GM21737 (cell line): ENCODE data around the gene ZNF646.
"Not testable (repeated sequence)": the region's sequence is repeated elsewhere in the genome, so short reads cannot be mapped to it uniquely, and the experiment has no call there.

Source experiments
- ATAC-seq: cut with Tn5 transposase; IDR thresholded peaks from one replicate; pipeline ENCODE4 v1.9.1; 2021; ENCODE audit warnings: mild to moderate bottlenecking, moderate library complexity; ENCODE audit not compliant: unreplicated experiment

Gene ZNF646

GRCh38 chr16:31084584-31085302, 10.5 kb downstream of the ZNF646 start:
- no peak for ATAC-seq

- ATAC-seq = no peak
Observed at GRCh38 chr16:31085411-31085810, 11.2 kb downstream of the ZNF646 start.

GRCh38 chr16:31085873-31086628, 11.8 kb downstream of the ZNF646 start:
- ATAC-seq = no peak

- ATAC-seq = no peak
Observed at GRCh38 chr16:31086629-31086906, 12.3 kb downstream of the ZNF646 start.

GRCh38 chr16:31087481-31087880, 13.3 kb downstream of the ZNF646 start:
- ATAC-seq = no peak

- no peak for ATAC-seq
Observed at GRCh38 chr16:31087971-31088370, 13.7 kb downstream of the ZNF646 start.

GRCh38 chr16:31088459-31089183, 14.4 kb downstream of the ZNF646 start, which contains the start of gene PRSS53:
PRSS53 (minus strand) TSS chr16:31088943; CDS start chr16:31088809, 134 bp downstream.
- ATAC-seq = no peak

GRCh38 chr16:31089199-31089598, 15.0 kb downstream of the ZNF646 start:
- no peak for ATAC-seq

- no peak for ATAC-seq
Observed at GRCh38 chr16:31090540-31090939, 16.3 kb downstream of the ZNF646 start.

GRCh38 chr16:31092330-31092729, 18.1 kb downstream of the ZNF646 start:
- ATAC-seq = no peak

- no peak for ATAC-seq
Observed at GRCh38 chr16:31093132-31093703, 19.0 kb downstream of the ZNF646 start.

GRCh38 chr16:31094088-31094423, 19.8 kb downstream of the ZNF646 start:
- ATAC-seq = no peak

GRCh38 chr16:31094424-31095120, 20.4 kb downstream of the ZNF646 start, which contains the start of gene VKORC1:
VKORC1 (minus strand) TSS chr16:31094797; CDS start chr16:31094729, 68 bp downstream.
- ATAC-seq = peak; percentile 84

- no peak for ATAC-seq
Observed at GRCh38 chr16:31099860-31100638, 25.8 kb downstream of the ZNF646 start.

- ATAC-seq = not testable (repeated sequence)
Observed at GRCh38 chr16:31100876-31101641, 26.8 kb downstream of the ZNF646 start.

- ATAC-seq = no peak
Observed at GRCh38 chr16:31105677-31106213, 31.5 kb downstream of the ZNF646 start.

- no peak for ATAC-seq
Observed at GRCh38 chr16:31106509-31107464, 32.6 kb downstream of the ZNF646 start.

- peak; percentile 41 for ATAC-seq
Observed at GRCh38 chr16:31107465-31107867, 33.2 kb downstream of the ZNF646 start.
